ELR (cell line): ENCODE data around the gene DMRT2.

ENCODE experiments used
- DNase-seq: peaks from one replicate; pipeline ENCODE4 v3.0.0-alpha.2; 2015; ENCODE audit warnings: low read depth

DMRT2 gene

GRCh38 chr9:1050125-1050895 is at the start of gene DMRT2:
Gene DMRT2 (plus strand): TSS chr9:1050357. CDS start chr9:1051614, 1,257 bp downstream.
- DNase-seq: peak; percentile 0

- DNase-seq: no peak
These were observed 48.3 kb upstream of the DMRT2 start for GRCh38 chr9:1001838-1002237.

GRCh38 chr9:1002678-1003077 is 47.5 kb upstream of the DMRT2 start:
- DNase-seq: no peak

- DNase-seq: peak; percentile 59
These were observed 45.0 kb upstream of the DMRT2 start for GRCh38 chr9:1005043-1005667.

GRCh38 chr9:1007312-1007711 is 42.8 kb upstream of the DMRT2 start:
- DNase-seq: no peak

- DNase-seq: no peak
These were observed 41.9 kb upstream of the DMRT2 start for GRCh38 chr9:1008216-1008615.

- DNase-seq: peak; percentile 68
These were observed 41.0 kb upstream of the DMRT2 start for GRCh38 chr9:1009101-1009707.

GRCh38 chr9:1013021-1013420 is 37.1 kb upstream of the DMRT2 start:
- DNase-seq: no peak

GRCh38 chr9:1014225-1014624 is 35.9 kb upstream of the DMRT2 start:
- no peak for DNase-seq

GRCh38 chr9:1014640-1015039 is 35.5 kb upstream of the DMRT2 start:
- no peak for DNase-seq

GRCh38 chr9:1018121-1018520 is 32.0 kb upstream of the DMRT2 start:
- peak; percentile 20 for DNase-seq

- no peak for DNase-seq
These were observed 26.0 kb upstream of the DMRT2 start for GRCh38 chr9:1024112-1024511.

GRCh38 chr9:1025131-1025530 is 25.0 kb upstream of the DMRT2 start:
- DNase-seq: no peak

- DNase-seq: no peak
These were observed 23.9 kb upstream of the DMRT2 start for GRCh38 chr9:1026219-1026618.

GRCh38 chr9:1028501-1029190 is 21.5 kb upstream of the DMRT2 start:
- no peak for DNase-seq

GRCh38 chr9:1031951-1032601 is 18.1 kb upstream of the DMRT2 start:
- no peak for DNase-seq

GRCh38 chr9:1034271-1034670 is 15.9 kb upstream of the DMRT2 start:
- no peak for DNase-seq

- DNase-seq: no peak
These were observed 10.6 kb upstream of the DMRT2 start for GRCh38 chr9:1039589-1039988.

- DNase-seq: no peak
These were observed 7.7 kb upstream of the DMRT2 start for GRCh38 chr9:1042466-1042865.

GRCh38 chr9:1044643-1045042 is 5.5 kb upstream of the DMRT2 start:
- no peak for DNase-seq

- no peak for DNase-seq
These were observed 3.3 kb upstream of the DMRT2 start for GRCh38 chr9:1046639-1047572.
